C4-2B (cell line): ENCODE data around the gene CCDC88C.

Experiments used
- H3K27ac ChIP-seq: fragments of 450-650 bp; 2 replicates; pipeline ENCODE4 v1.5.1; 2017
- CTCF ChIP-seq: fragments of 450-650 bp; conservative IDR thresholded peaks from 2 replicates; pipeline ENCODE4 v1.5.1; 2017; ENCODE audit warnings: mild to moderate bottlenecking
- ZFX ChIP-seq: fragments of 450-650 bp; IDR thresholded peaks from 2 replicates; pipeline ENCODE4 v1.6.1; 2017

CCDC88C gene

GRCh38 chr14:91241863-91242262 is 175.8 kb downstream of the CCDC88C start:
- TF ChIP-seq CTCF (no peak), ZFX (no peak)
- H3K27ac ChIP-seq = no peak overlapping the region

- TF ChIP-seq CTCF = no peak
- TF ChIP-seq ZFX = no peak
- H3K27ac ChIP-seq = no peak overlapping the region
Observed at GRCh38 chr14:91238661-91239060, 179.0 kb downstream of the CCDC88C start.

GRCh38 chr14:91238085-91238484 is 179.5 kb downstream of the CCDC88C start:
- no peak overlapping the region for H3K27ac ChIP-seq
- TF ChIP-seq ZFX (no peak), CTCF (no peak)

GRCh38 chr14:91237219-91237618 is 180.4 kb downstream of the CCDC88C start:
- no peak overlapping the region for H3K27ac ChIP-seq
- no peak for TF ChIP-seq CTCF

GRCh38 chr14:91235841-91236240 is 181.8 kb downstream of the CCDC88C start:
- no peak for TF ChIP-seq ZFX
- TF ChIP-seq CTCF = no peak
- no peak overlapping the region for H3K27ac ChIP-seq

GRCh38 chr14:91234791-91235114 is 182.9 kb downstream of the CCDC88C start:
- no peak overlapping the region for H3K27ac ChIP-seq
- TF ChIP-seq CTCF = no peak
- no peak for TF ChIP-seq ZFX

GRCh38 chr14:91233936-91234790 is 183.5 kb downstream of the CCDC88C start:
- no peak for TF ChIP-seq CTCF
- no peak for TF ChIP-seq ZFX
- no peak overlapping the region for H3K27ac ChIP-seq
